Raji (cell line): ENCODE results near the gene SLC25A11.

Experiments used
- POLR2A ChIP-seq: IDR thresholded peaks from 2 replicates; pipeline ENCODE4 v1.6.1; 2011; ENCODE audit warnings: low read depth, low read length, control low read depth; ENCODE audit not compliant: insufficient read depth

The SLC25A11 gene, protein sequence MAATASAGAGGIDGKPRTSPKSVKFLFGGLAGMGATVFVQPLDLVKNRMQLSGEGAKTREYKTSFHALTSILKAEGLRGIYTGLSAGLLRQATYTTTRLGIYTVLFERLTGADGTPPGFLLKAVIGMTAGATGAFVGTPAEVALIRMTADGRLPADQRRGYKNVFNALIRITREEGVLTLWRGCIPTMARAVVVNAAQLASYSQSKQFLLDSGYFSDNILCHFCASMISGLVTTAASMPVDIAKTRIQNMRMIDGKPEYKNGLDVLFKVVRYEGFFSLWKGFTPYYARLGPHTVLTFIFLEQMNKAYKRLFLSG

DNA sequence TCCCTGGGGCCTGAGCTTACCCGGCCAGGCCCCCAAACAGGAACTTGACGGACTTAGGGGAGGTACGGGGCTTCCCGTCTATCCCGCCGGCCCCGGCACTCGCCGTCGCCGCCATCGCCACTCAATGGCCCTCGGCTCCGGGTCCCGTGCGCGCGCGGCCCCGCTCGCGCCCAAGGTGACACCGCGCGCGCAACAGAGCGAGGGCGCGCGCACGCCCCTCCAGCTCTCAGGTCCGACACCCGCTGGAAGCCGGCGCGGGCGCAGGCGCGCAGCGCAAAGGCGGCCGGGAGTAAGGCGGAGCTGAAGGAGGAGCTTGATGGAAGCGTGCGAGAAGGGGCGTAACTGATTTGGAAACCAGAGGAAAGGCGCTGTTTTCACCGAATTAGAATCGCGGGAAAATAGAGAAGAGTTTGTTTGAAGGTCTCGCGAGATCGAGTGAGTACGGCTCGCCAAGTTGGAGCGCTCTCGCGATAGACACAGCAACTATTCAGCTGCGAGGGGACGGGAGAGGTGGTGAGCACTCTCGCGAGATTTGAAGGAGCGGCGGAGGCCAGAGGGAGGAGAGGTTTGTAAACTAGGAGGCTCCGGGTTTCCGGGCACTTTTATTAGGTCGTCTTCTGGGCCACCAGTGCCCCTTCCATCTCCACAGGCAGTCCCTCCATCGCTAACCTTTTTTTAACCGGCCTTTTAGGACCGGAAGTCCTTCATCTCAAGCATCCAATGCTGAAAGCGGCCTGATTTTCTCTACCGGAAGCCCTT, at the start of gene SLC25A11, which contains the start of gene RNF167:
TSS of gene SLC25A11 (minus strand) at position 251 of the 759 bp plus-strand sequence. CDS start at position 115, 136 bp downstream.
TSS of gene RNF167 (plus strand) at position 473 of the 759 bp plus-strand sequence. CDS start 642 bp downstream, outside the sequence.
- TF ChIP-seq POLR2A = peak; percentile 82

DNA sequence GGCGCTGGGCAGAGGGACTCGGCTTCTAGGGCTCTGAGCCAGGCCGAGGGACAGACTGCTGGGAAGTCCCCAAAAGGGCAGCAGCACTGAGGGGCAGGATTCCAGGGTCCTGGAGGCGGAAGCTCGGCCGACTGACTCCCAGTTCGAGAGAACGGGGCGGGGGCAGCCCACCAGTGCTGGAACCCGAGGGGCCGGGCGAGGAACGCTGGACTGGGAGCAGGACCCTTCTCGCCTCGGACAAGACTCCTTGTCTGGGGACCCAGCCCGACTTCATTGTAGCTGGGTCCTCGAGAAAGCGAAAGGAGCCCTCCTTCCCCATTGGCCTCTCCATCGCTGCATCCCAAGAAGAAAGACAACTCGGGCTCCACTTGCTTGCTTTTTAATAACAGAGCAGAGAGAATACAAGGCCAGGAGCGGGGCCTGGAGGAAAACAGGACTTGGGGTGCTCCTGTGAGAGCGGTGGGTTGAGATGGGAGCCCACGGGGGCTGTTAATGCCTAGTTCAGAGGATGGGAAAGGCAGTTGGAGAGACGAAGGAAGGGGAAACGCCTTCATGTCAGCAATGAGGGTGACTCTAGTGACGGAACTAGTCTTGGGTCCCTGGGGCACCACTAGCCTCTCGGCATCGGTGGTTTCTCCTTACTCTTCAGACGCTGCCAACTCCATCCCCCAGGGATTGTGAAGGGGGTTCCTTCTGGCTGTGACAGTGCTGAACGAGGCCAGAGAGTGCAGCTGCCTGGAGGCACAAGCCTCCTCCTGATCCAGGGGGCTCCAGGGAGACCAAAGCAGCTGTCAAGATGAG, 48.1 kb upstream of the SLC25A11 start:
- no peak for TF ChIP-seq POLR2A

DNA sequence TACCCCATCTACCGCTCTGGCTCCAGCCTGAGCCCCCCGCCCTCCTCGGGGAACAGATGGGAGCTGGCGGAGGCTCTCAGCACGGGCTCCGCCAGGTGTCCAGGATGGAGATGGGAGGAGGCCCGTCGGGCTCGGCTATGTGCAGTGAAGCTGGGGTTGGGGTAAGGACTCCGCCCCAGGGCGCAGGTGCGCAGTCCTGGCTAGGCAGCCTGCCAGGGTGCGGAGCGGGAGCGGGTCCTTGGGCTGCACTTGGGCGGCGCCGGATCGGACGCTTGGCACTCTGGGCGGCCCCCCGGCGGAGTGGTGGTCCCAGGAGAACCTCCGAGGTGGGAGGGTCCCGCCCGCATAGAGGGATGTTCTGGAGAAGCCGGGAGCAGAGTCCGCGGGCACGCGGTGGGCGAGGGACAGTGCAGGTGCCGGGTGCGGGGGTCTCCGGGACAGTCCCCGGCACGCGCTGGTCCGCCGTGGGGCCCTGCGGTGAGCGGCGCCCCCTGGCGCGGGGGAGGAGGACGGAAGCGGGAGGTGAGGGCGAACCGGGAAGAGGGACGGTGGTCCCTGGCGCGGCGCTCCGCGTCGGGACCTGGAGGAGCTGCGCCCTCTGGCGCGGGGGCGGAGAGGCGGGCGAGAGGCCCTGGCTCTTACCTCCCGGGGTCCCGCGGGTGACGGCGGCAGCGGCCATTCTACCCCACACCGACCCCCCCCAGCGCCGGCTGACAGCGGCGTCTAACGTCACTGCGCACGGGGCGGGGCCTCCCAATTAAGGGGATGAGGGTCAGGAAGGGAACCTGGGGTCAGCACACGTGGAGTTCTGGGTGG, 47.3 kb upstream of the SLC25A11 start, which contains the start of gene CAMTA2:
TSS of gene CAMTA2 (minus strand) at position 725 of the 816 bp plus-strand sequence. CDS start 1,453 bp downstream, outside the sequence.
- TF ChIP-seq POLR2A = peak; percentile 84

DNA sequence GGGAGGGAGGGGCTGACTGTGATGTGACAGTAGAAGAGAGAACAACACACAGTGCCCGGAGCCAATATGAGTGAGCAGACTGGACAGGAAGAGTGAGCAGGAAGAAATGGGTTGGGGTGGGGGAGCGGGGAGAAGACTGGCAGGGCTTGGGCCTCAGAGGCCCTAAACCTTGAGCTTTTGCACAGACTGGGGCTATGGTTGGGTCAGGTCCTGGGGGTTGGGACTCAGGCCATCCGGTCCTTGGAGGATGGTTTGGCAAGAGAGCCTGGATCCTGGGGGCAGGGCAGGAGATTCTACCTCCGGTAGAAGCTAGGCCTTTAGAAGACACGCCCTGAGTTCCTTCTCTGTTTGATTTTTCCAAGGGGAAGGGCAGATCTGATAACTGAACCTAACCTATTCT, 46.6 kb upstream of the SLC25A11 start:
- TF ChIP-seq POLR2A = no peak

DNA sequence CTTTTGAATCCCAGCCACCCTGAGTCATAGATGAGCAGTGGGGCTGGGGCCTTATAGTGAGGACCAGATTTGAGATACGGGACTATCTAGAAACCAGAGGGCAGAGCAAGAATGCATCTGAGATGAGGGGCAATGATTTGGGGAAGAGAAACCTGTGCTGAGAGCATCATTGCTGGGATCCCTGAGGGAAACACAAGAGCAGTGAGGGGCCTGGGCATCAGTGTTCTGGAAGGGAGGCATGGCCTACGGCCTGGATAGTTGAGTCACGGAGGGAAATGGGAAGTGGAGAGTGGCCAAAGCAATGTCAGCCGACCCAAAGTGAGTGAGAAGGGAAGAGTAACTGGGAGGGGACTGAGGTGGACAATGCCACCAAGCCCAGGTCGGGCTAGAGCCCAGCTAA, 42.5 kb upstream of the SLC25A11 start:
- no peak for TF ChIP-seq POLR2A

DNA sequence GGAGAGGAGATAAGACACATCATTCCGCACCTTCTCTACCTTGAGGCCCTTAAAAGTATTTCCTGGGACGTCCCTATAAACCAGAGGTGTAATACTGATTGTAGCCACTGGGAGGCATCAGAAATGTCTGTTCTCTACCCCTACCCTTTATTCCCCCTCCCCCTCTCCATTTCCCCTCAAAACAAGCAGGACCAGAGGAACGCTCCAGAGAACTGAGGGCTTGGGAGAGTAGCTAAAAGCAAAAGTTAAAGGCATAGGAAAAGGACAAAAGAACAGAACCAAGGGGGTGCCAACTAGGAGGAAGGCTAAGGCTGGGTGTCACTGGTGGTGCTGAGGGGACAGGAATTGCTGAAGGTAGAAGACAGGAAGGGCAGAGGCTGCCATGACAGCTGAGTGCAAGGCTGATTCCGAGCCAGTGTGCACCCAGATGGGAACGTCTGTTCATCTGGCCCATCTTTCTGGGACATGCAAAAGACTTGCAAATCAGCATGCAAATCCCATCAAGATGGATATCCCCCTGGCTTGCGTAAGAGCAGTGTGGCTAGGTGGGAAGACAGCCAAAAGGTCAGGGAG, 40.9 kb upstream of the SLC25A11 start:
- no peak for TF ChIP-seq POLR2A

DNA sequence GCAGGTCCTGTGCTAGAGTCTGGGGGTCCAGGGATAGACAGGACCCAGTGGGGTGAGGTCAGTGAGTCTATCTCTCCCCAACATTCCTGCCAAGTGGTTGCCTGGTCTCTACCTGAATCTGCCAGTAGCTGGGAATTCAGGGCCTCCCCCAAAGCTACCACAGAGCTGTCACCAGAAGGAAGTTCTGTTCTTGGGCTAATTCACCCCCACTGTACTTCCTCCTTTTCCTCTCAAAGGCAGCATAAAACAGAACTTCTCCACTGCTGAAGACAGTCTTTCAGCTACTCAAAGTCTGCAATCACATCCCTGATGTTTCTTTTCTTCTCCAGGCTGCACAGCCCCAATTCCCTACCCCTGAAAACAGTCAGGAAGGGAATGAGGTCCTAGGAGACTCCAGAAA, 38.9 kb upstream of the SLC25A11 start:
- no peak for TF ChIP-seq POLR2A

DNA sequence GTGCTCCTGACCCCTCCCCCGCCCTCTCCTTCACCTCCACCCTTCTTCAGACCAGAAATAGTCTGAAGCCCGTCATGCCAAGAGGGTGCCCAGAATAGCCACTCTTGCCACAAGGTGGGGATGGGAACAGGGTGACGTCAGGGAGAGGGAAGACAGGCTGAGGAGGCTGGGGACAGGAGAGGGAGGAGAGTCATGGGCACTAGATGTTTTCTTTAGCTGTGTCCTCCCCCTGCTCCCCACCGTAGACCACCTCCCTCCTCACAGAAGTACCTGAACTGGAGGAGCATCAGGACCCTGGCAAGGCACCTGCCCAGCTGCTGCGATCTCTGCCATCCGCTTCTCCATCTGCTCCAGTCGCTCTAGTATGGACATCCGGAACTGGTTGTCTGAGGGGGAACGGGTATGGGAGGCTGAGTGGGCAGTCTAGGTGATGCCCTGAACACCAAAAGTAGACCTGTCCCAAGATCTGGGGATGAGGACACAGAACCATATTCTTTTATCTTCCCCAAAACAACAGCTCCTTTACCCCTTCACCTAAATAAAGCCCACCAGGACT, 34.3 kb upstream of the SLC25A11 start:
- TF ChIP-seq POLR2A = no peak

- 0 out of 2 replicates have a peak, but pooled peaks have one; percentile 10 for TF ChIP-seq POLR2A
These were observed 33.6 kb upstream of the SLC25A11 start for GRCh38 chr17:4973256-4974114.

DNA sequence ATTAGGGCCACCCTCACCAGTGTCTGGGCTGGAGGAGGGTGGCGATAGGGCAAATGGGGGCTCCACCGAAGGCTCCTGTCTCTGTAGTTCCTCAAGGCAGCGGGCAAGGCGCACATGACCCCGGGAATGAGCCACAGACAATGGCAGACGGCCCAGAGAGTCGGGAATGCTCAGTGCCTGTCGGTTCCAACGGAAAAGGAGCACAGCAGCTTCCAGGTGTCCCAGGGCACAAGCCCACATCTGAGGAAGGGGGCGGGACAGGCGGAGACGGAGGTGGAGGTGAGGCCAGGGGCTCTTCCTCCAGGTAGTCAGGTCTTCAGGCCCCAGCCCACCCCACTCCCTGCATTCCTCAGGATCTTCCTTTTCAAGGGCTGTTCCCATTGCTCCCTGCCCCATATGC, 32.9 kb upstream of the SLC25A11 start:
- TF ChIP-seq POLR2A = no peak

DNA sequence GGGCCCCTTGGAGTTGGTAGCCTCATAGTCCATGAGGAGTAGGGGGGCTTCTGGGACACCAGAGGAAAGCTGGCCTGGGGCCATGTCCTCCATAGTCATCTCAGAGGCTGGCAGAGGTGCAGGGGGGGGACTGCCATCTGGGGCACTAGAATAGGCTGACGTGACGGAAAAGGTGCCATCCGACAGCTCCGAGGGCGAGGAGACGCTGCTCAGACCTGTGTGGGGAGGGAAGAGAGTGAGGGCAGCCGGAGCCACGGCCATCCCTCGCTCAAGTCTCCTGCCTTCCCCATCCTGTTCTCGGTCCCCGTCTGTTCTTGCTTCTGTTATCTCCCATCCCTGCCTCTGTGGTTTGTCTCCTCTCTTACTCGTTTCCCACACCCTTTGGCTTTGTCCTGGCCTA, 32.5 kb upstream of the SLC25A11 start:
- TF ChIP-seq POLR2A = no peak

GRCh38 chr17:4971826-4972225, 32.0 kb upstream of the SLC25A11 start:
- no peak for TF ChIP-seq POLR2A

DNA sequence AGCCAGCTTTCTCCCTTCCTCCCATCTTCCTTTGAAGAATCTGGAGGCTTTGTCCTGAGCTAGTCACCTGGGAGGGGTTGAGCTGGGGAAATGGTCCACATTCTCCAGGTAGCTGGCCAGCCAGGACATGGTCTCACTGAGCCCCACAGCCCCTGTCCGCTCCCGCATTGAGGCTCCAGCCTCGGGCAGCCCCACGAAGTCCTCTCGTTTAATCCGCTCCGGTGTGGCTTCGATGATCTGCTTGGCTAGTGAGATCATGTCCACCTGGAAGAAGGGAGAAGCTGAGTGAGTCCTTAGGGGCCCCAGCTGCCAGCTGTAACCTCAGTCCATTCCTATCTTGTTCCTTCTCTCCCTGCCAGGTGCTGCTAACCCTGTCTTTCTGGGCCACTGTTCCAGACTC, 30.4 kb upstream of the SLC25A11 start:
- TF ChIP-seq POLR2A = no peak
